Measurements from ENCODE around the gene CARS1. TPM values are rescaled to one million over a fixed set of nuclear protein-coding genes. Genes with fewer than 3 reads are reported as not detected.

The CARS1 gene
- total RNA-seq, 1 donor from 2014 or later: 151 TPM

- Mint-ChIP-seq H3K4me3 (ENCODE audit: unreplicated experiment) (no peak overlapping the region), H3K36me3 (ENCODE audit: unreplicated experiment) (peaks cover 4% of the 10 kb centered on the region), H3K27ac (ENCODE audit: unreplicated experiment) (no peak overlapping the region)
Measured at GRCh38 chr11:2980168-2980840, 76.9 kb downstream of the CARS1 start.

GRCh38 chr11:2977113-2977512, 80.1 kb downstream of the CARS1 start:
- Mint-ChIP-seq H3K27ac (ENCODE audit: unreplicated experiment) (peak overlapping the region; percentile 14), H3K4me1 (ENCODE audit: low read depth, unreplicated experiment) (peaks cover 3% of the 10 kb centered on the region), H3K4me3 (ENCODE audit: unreplicated experiment) (no peak overlapping the region)

More at GRCh38 chr11:2980168-2980840, 76.9 kb downstream of the CARS1 start:
- H3K4me1 Mint-ChIP-seq (ENCODE audit: low read depth, unreplicated experiment): peaks cover 3% of the 10 kb centered on the region
- no peak for TF ChIP-seq CTCF (IDR thresholded peaks at IDR 0.05; ENCODE audit: partially characterized antibody, unreplicated experiment)
- H3K9me3 Mint-ChIP-seq (ENCODE audit: unreplicated experiment): no peaks in the 10 kb centered on the region
- DNase-seq: no peak
- H3K27me3 Mint-ChIP-seq (ENCODE audit: unreplicated experiment): peaks cover 4% of the 10 kb centered on the region

GRCh38 chr11:2976294-2977063, 80.7 kb downstream of the CARS1 start:
- Mint-ChIP-seq H3K4me1 (ENCODE audit: low read depth, unreplicated experiment) (peaks cover 1% of the 10 kb centered on the region), H3K9me3 (ENCODE audit: unreplicated experiment) (no peaks in the 10 kb centered on the region), H3K36me3 (ENCODE audit: unreplicated experiment) (no peaks in the 10 kb centered on the region), H3K4me3 (ENCODE audit: unreplicated experiment) (no peak overlapping the region), H3K27ac (ENCODE audit: unreplicated experiment) (no peak overlapping the region), H3K27me3 (ENCODE audit: unreplicated experiment) (peaks cover 2% of the 10 kb centered on the region)
- no peak for DNase-seq
- TF ChIP-seq CTCF (IDR thresholded peaks at IDR 0.05; ENCODE audit: partially characterized antibody, unreplicated experiment): no peak

More at GRCh38 chr11:2977113-2977512, 80.1 kb downstream of the CARS1 start:
- no peak for TF ChIP-seq CTCF (IDR thresholded peaks at IDR 0.05; ENCODE audit: partially characterized antibody, unreplicated experiment)
- no peaks in the 10 kb centered on the region for H3K9me3 Mint-ChIP-seq (ENCODE audit: unreplicated experiment)
- peaks cover 2% of the 10 kb centered on the region for H3K27me3 Mint-ChIP-seq (ENCODE audit: unreplicated experiment)
- no peak for DNase-seq
- H3K36me3 Mint-ChIP-seq (ENCODE audit: unreplicated experiment): no peaks in the 10 kb centered on the region

GRCh38 chr11:2975594-2975993, 81.6 kb downstream of the CARS1 start:
- TF ChIP-seq CTCF (IDR thresholded peaks at IDR 0.05; ENCODE audit: partially characterized antibody, unreplicated experiment): peak; percentile 15
- Mint-ChIP-seq H3K27ac (ENCODE audit: unreplicated experiment) (no peak overlapping the region), H3K9me3 (ENCODE audit: unreplicated experiment) (no peaks in the 10 kb centered on the region), H3K36me3 (ENCODE audit: unreplicated experiment) (no peaks in the 10 kb centered on the region), H3K4me1 (ENCODE audit: low read depth, unreplicated experiment) (peaks cover 3% of the 10 kb centered on the region), H3K27me3 (ENCODE audit: unreplicated experiment) (peaks cover 2% of the 10 kb centered on the region), H3K4me3 (ENCODE audit: unreplicated experiment) (no peak overlapping the region)
- DNase-seq: no peak

- H3K27ac Mint-ChIP-seq (ENCODE audit: unreplicated experiment): no peak overlapping the region
- H3K4me3 Mint-ChIP-seq (ENCODE audit: unreplicated experiment): no peak overlapping the region
- no peaks in the 10 kb centered on the region for H3K9me3 Mint-ChIP-seq (ENCODE audit: unreplicated experiment)
- peaks cover 2% of the 10 kb centered on the region for H3K27me3 Mint-ChIP-seq (ENCODE audit: unreplicated experiment)
- DNase-seq: no peak
- no peak for TF ChIP-seq CTCF (IDR thresholded peaks at IDR 0.05; ENCODE audit: partially characterized antibody, unreplicated experiment)
- peaks cover 5% of the 10 kb centered on the region for H3K4me1 Mint-ChIP-seq (ENCODE audit: low read depth, unreplicated experiment)
- H3K36me3 Mint-ChIP-seq (ENCODE audit: unreplicated experiment): no peaks in the 10 kb centered on the region
Measured at GRCh38 chr11:2974272-2974671, 83.0 kb downstream of the CARS1 start.

Data from glutamatergic neuron (in vitro differentiated cells).